Measurements from ENCODE around the gene CHRM1. TPM values are rescaled to one million over a fixed set of nuclear protein-coding genes. Genes with fewer than 3 reads are reported as not detected.
A peak's percentile ranks its signal among the peaks of the same experiment; 100 is the strongest.

The CHRM1 gene
- total and polyA plus RNA-seq, 8 donors, result 0.06 to 0.19 (median 0.12) TPM; not detected in 1

- no peaks in the 10 kb centered on the region for H3K27me3 ChIP-seq
- TF ChIP-seq, protein P1, sequence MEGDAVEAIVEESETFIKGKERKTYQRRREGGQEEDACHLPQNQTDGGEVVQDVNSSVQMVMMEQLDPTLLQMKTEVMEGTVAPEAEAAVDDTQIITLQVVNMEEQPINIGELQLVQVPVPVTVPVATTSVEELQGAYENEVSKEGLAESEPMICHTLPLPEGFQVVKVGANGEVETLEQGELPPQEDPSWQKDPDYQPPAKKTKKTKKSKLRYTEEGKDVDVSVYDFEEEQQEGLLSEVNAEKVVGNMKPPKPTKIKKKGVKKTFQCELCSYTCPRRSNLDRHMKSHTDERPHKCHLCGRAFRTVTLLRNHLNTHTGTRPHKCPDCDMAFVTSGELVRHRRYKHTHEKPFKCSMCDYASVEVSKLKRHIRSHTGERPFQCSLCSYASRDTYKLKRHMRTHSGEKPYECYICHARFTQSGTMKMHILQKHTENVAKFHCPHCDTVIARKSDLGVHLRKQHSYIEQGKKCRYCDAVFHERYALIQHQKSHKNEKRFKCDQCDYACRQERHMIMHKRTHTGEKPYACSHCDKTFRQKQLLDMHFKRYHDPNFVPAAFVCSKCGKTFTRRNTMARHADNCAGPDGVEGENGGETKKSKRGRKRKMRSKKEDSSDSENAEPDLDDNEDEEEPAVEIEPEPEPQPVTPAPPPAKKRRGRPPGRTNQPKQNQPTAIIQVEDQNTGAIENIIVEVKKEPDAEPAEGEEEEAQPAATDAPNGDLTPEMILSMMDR (IDR thresholded peaks at IDR 0.05), result no peak
- no peaks in the 10 kb centered on the region for H3K9me3 ChIP-seq
- H3K4me3 ChIP-seq, result no peak overlapping the region
- DNase-seq (no peak), FAIRE-seq (no peak), ATAC-seq (no peak)
- no peaks in the 10 kb centered on the region for H3K36me3 ChIP-seq
- intact Hi-C loops (cut with DNase I), result no loop called here
- H3K4me1 ChIP-seq, result no peaks in the 10 kb centered on the region
- 66 to 70% methylated on average over 10 of the region's 10 CpGs for WGBS, 2 donors
- no peak overlapping the region for H3K27ac ChIP-seq
Observed at GRCh38 chr11:62896049-62896448, 25.1 kb downstream of the CHRM1 start.

DNA sequence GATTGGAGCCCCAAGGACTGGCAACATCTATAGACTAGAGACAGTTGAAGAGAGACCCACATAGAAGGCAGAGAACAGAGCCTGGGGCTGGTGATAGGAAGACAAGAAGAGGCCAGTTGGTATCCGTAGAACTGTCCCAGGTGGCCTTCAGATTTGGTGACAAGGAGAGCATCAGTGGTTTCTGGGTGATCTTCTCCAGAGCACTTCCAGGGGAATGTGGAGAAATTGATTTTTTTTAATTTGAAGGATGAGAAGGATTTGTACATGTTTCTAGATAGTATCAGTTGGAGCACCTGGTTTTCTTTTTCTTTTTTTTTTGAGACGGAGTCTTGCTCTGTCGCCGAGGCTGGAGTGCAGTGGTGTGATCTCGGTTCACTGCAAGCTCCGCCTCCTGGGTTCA lies 25.7 kb downstream of the CHRM1 start:
- Histone ChIP-seq H3K27ac (no peak overlapping the region), H3K36me3 (no peaks in the 10 kb centered on the region), H3K9me3 (no peaks in the 10 kb centered on the region), H3K4me3 (no peak overlapping the region), H3K4me1 (no peaks in the 10 kb centered on the region), H3K27me3 (no peaks in the 10 kb centered on the region)
- TF ChIP-seq, protein P1 (IDR thresholded peaks at IDR 0.05), result no peak
- FAIRE-seq (no peak), DNase-seq (no peak), ATAC-seq (no peak)
- WGBS, 2 donors, result 68 to 73% methylated on average over 6 of the region's 6 CpGs
- intact Hi-C loops (cut with DNase I), result no loop called here

- no peak for FAIRE-seq
- no peak for ATAC-seq
Observed at GRCh38 chr11:62892077-62892922, 28.9 kb downstream of the CHRM1 start.

DNA sequence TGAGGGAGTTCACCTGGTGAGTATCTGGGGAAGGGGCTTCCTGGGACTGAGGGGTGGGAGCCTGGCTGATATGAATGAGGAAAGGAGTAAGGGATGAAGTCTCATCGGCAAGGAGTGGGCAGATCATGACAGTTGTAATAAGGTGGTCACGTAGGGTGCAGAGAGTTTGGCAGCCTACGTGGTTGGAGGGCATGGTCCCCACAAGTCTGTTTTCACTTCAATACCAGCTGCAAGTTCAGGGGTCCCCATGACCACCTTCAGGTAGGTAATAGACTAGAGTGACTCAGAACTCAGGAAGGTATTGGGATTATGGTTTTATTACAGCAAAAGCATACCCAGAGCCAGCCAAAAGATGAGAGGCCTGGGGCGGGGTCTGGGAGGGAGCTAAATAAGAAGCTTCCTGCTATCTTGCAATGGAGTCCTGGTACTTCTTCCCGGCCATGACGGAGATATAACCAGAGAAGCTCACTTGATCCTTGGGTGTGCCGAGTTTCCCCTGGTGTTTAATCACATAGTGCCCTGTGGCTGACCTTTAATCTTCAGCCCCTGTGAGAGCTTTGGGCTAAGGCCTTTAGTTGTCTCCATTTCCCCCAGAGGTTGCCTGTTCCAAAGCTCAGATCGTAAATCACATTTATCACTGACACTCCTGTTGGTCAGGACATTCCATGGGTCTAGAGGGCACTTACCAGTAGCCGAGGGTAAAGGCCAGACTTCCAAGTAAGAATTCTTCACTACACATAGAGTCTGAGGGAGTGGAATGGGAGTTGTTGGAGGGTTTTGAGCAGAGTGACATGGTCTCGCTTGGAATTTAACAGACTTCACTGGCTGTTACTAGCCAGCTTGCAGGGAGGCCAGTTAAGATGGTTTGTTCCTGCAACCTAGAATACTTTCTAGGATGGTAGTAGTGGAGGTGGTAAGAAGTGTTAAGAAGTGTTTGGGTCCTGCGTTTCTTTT lies 31.4 kb downstream of the CHRM1 start:
- TF ChIP-seq, protein P1 (IDR thresholded peaks at IDR 0.05), result no peak
- DNase-seq (no peak), FAIRE-seq (no peak), ATAC-seq (peak in 1 of 4 donors; percentile 14)
- Histone ChIP-seq H3K4me3 (no peak overlapping the region), H3K36me3 (peaks cover 4 to 51% (median 34%) of the 10 kb centered on the region in 3 donors), H3K9me3 (no peaks in the 10 kb centered on the region), H3K27ac (peak overlapping the region in 1 of 4 donors; percentile 33), H3K27me3 (no peaks in the 10 kb centered on the region), H3K4me1 (peaks cover 0 to 4% (median 0%) of the 10 kb centered on the region in 3 donors)
- intact Hi-C loops (cut with DNase I), result no loop called here
- WGBS, 2 donors, result 71 to 75% methylated on average over 11 of the region's 11 CpGs

More at GRCh38 chr11:62892077-62892922, 28.9 kb downstream of the CHRM1 start:
- Histone ChIP-seq H3K27ac (no peak overlapping the region), H3K36me3 (peaks cover 4 to 25% (median 16%) of the 10 kb centered on the region in 3 donors), H3K27me3 (no peaks in the 10 kb centered on the region), H3K9me3 (no peaks in the 10 kb centered on the region), H3K4me1 (no peaks in the 10 kb centered on the region), H3K4me3 (no peak overlapping the region)
- DNase-seq, result no peak
- TF ChIP-seq, protein P1 (IDR thresholded peaks at IDR 0.05), result no peak
- WGBS, 2 donors, result 81 to 83% methylated on average over 10 of the region's 10 CpGs
- intact Hi-C loops (cut with DNase I), result no loop called here
